Adrenal gland (tissue), 12 donors: ENCODE measurements around the gene ANKMY1. TPM values are rescaled to one million over a fixed set of nuclear protein-coding genes. Genes with fewer than 3 reads are reported as not detected.

ENCODE experiments used
- DNase-seq, 7 donors: peaks; one replicate each; pipeline ENCODE4 v3.0.0-alpha.2; 2019 to 2020
- H3K27ac ChIP-seq, 5 donors: fragments of 200-600 bp; sonication (generic) in 4 of 5; 1 replicate in 3 of 5; 2 replicates in 2 of 5; pipeline versions ENCODE4 v1.5.1 to v1.8.0; 2016 to 2020; ENCODE audit warnings: mild to moderate bottlenecking in 1 of 5
- H3K27me3 ChIP-seq: fragments of 200-600 bp; 2 replicates; pipeline ENCODE4 v1.8.0; 2021
- H3K36me3 ChIP-seq, 2 donors: fragments of 200-600 bp; replicated peaks in 1 of 2; 1 replicate in 1 of 2; 2 replicates in 1 of 2; pipeline versions ENCODE4 v1.5.1 to v1.8.0; 2018 to 2022
- H3K4me1 ChIP-seq, 2 donors: fragments of 200-600 bp; replicated peaks in 1 of 2; 1 replicate in 1 of 2; 2 replicates in 1 of 2; pipeline versions ENCODE4 v1.5.1 to v1.8.0; 2018 to 2021
- H3K4me3 ChIP-seq, 4 donors: fragments of 200-600 bp; sonication (generic) in 3 of 4; one replicate each; pipeline ENCODE4 v1.5.1; 2016 to 2018
- H3K9me3 ChIP-seq, 3 donors: fragments of 200-600 bp; sonication (generic) in 1 of 3; replicated peaks in 1 of 3; 1 replicate in 2 of 3; 2 replicates in 1 of 3; pipeline versions ENCODE4 v1.5.1 to v1.8.0; 2016 to 2021
- CTCF ChIP-seq, 6 experiments: fragments of 450-650 bp in 4 of 6; fragments of 200-600 bp in 2 of 6; sonication (generic) in 1 of 6; IDR thresholded peaks; 1 replicate in 5 of 6; 2 replicates in 1 of 6; pipeline versions ENCODE4 v1.5.1 to v1.8.0; 2016 to 2021; ENCODE audit warnings: antibody characterized with exemption in 6 of 6, mild to moderate bottlenecking in 2 of 6, moderate library complexity in 1 of 6
- POLR2A ChIP-seq, 2 donors: fragments of 450-650 bp; IDR thresholded peaks; one replicate each; pipeline ENCODE4 v1.6.1; 2017; ENCODE audit warnings: antibody characterized with exemption in 2 of 2, mild to moderate bottlenecking in 2 of 2, moderate library complexity in 1 of 2
- WGBS, 4 donors: extraction: QIAGEN DNeasy Blood & Tissue Kit in 2 of 4; methylation state at CpG; one replicate each; pipeline versions ENCODE4 v1.1.5 to v1.1.7; 2013 to 2017; 5-methylcytosine and 5-hydroxymethylcytosine counted together
- intact Hi-C, 2 donors: fragments of 100-400 bp; cut with DNase I; formaldehyde crosslinking; loops; one replicate each; pipeline versions ENCODE4 v1.14.1 to v1.15.0; 2022 to 2023
- polyA plus RNA-seq, 3 donors: library from polyadenylated mRNA; stranded (reverse); fragments of 200-250 nt in 2 of 3; fragments of 350-450 nt in 1 of 3; fragmentation: Illumina TruSeq in 1 of 3; extraction: RNeasy Lipid Tissue Mini Kit (QIAGEN cat#74804) in 1 of 3; gene quantifications; one replicate each; pipeline ENCODE4 v1.2.3, GENCODE V29; 2013 to 2014
- total RNA-seq, 9 donors: library from RNA; depleted of rRNA in 4 of 9; stranded (reverse); fragments of >200 nt in 4 of 9; fragments of 120-200 nt in 1 of 9; fragmentation: NEBNext Ultra II Directional in 1 of 9; extraction: Animal tissue kit (Norgen Biotek cat#: 25700) in 1 of 9; gene quantifications; one replicate each; pipeline versions ENCODE4 v1.1.0 to v1.2.4, GENCODE V29; 2013 to 2023
- donor health status: healthy with polysubstance abuse.
- donor health status: Bipolar disorder and iron deficiency.
- donor health status: DM: yes; HTN: yes; CAD: no.
- donor health status: DM: no; HTN: no; CAD: no.
- donor health status: DM: no; HTN: no; CAD: no.
- donor health status: DM: yes; HTN: yes; CAD: no.

ANKMY1 gene
- total and polyA plus RNA-seq, 12 donors = 7.2 to 31.7 (median 12.0) TPM

GRCh38 chr2:240575101-240575965 lies 17.5 kb upstream of the ANKMY1 start:
- intact Hi-C loops = no loop called here
- H3K27ac ChIP-seq = no peak overlapping the region
- TF ChIP-seq POLR2A (IDR thresholded peaks at IDR 0.05) = no peak
- TF ChIP-seq CTCF (IDR thresholded peaks at IDR 0.05) = no peak
- no peak overlapping the region for H3K4me3 ChIP-seq
- H3K36me3 ChIP-seq = peaks cover 0 to 40% of the 10 kb centered on the region in 2 donors
- no peaks in the 10 kb centered on the region for H3K27me3 ChIP-seq
- H3K9me3 ChIP-seq = no peaks in the 10 kb centered on the region
- peaks cover 24 to 31% of the 10 kb centered on the region in 2 donors for H3K4me1 ChIP-seq
- no peak for DNase-seq
- 79 to 89% (median 86%) methylated on average over 12 to 23 of the region's 23 CpGs for WGBS, 4 donors

GRCh38 chr2:240574386-240575100 lies 16.8 kb upstream of the ANKMY1 start:
- H3K27ac ChIP-seq = no peak overlapping the region
- TF ChIP-seq POLR2A (IDR thresholded peaks at IDR 0.05) (no peak), CTCF (IDR thresholded peaks at IDR 0.05) (no peak)
- WGBS, 4 donors = 72 to 82% (median 81%) methylated on average over 8 to 21 of the region's 21 CpGs
- no peaks in the 10 kb centered on the region for H3K27me3 ChIP-seq
- no peaks in the 10 kb centered on the region for H3K9me3 ChIP-seq
- peaks cover 0 to 40% of the 10 kb centered on the region in 2 donors for H3K36me3 ChIP-seq
- no peak overlapping the region for H3K4me3 ChIP-seq
- intact Hi-C loops = no loop called here
- DNase-seq = no peak
- H3K4me1 ChIP-seq = peaks cover 20 to 32% of the 10 kb centered on the region in 2 donors

GRCh38 chr2:240573516-240574385 lies 16.0 kb upstream of the ANKMY1 start:
- H3K36me3 ChIP-seq = peaks cover 0 to 40% of the 10 kb centered on the region in 2 donors
- no peak for DNase-seq
- intact Hi-C loops = no loop called here
- no peaks in the 10 kb centered on the region for H3K27me3 ChIP-seq
- no peak overlapping the region for H3K27ac ChIP-seq
- H3K4me1 ChIP-seq = peaks cover 16 to 30% of the 10 kb centered on the region in 2 donors
- H3K9me3 ChIP-seq = no peaks in the 10 kb centered on the region
- no peak overlapping the region for H3K4me3 ChIP-seq
- TF ChIP-seq POLR2A (IDR thresholded peaks at IDR 0.05) (no peak), CTCF (IDR thresholded peaks at IDR 0.05) (no peak)
- WGBS, 4 donors = 90 to 93% (median 92%) methylated on average over 13 to 37 of the region's 37 CpGs
